NAMALWA (cell line): ENCODE measurements around the gene ALK.
"Not testable (repeated sequence)": the region's sequence is repeated elsewhere in the genome, so short reads cannot be mapped to it uniquely, and the experiment has no call there.

ENCODE experiments used
- DNase-seq: peaks from one replicate; pipeline ENCODE4 v3.0.0-alpha.2; 2015; ENCODE audit warnings: low spot score

Gene ALK

GRCh38 chr2:29273004-29273684 lies 648.2 kb downstream of the ALK start:
- no peak for DNase-seq

GRCh38 chr2:29272311-29272710 lies 649.1 kb downstream of the ALK start:
- DNase-seq: no peak

- DNase-seq: no peak
Observed at GRCh38 chr2:29270701-29271121, 650.7 kb downstream of the ALK start.

- DNase-seq: no peak
Observed at GRCh38 chr2:29269765-29270109, 651.6 kb downstream of the ALK start.

GRCh38 chr2:29269095-29269764 lies 652.2 kb downstream of the ALK start:
- no peak for DNase-seq

- no peak for DNase-seq
Observed at GRCh38 chr2:29267720-29268119, 653.7 kb downstream of the ALK start.

- no peak for DNase-seq
Observed at GRCh38 chr2:29263886-29264285, 657.5 kb downstream of the ALK start.

GRCh38 chr2:29262681-29263260 lies 658.6 kb downstream of the ALK start:
- DNase-seq: peak; percentile 71

GRCh38 chr2:29261003-29261402 lies 660.4 kb downstream of the ALK start:
- no peak for DNase-seq

GRCh38 chr2:29260142-29260772 lies 661.1 kb downstream of the ALK start:
- DNase-seq: no peak

GRCh38 chr2:29259221-29259620 lies 662.2 kb downstream of the ALK start:
- DNase-seq: no peak

- DNase-seq: no peak
Observed at GRCh38 chr2:29255004-29255403, 666.4 kb downstream of the ALK start.

GRCh38 chr2:29253495-29254275 lies 667.7 kb downstream of the ALK start:
- not testable (repeated sequence) for DNase-seq

GRCh38 chr2:29253026-29253425 lies 668.4 kb downstream of the ALK start:
- DNase-seq: no peak

GRCh38 chr2:29251406-29251805 lies 670.0 kb downstream of the ALK start:
- no peak for DNase-seq

- no peak for DNase-seq
Observed at GRCh38 chr2:29250977-29251376, 670.4 kb downstream of the ALK start.

- no peak for DNase-seq
Observed at GRCh38 chr2:29249666-29250253, 671.6 kb downstream of the ALK start.

GRCh38 chr2:29247336-29247914 lies 674.0 kb downstream of the ALK start:
- no peak for DNase-seq

- DNase-seq: no peak
Observed at GRCh38 chr2:29246383-29247300, 674.7 kb downstream of the ALK start.

GRCh38 chr2:29245742-29246382 lies 675.5 kb downstream of the ALK start:
- peak; percentile 15 for DNase-seq
